Activated CD4-positive, alpha-beta memory T cell treated with anti-CD3 and anti-CD28 coated beads for 36 hours (primary cell): ENCODE data around the gene TH. TPM values are rescaled to one million over a fixed set of nuclear protein-coding genes. Genes with fewer than 3 reads are reported as not detected.

Experiments used
- CTCF ChIA-PET: fragments of 350-600 bp; sonication (Branson Sonifier 250); formaldehyde crosslinking; loops from one replicate; lab custom pipeline; 2021; ENCODE audit warnings: antibody characterized with exemption, inconsistent platforms; lab: Charles Lee
- POLR2A ChIA-PET: fragments of 350-600 bp; sonication (Branson Sonifier 250); formaldehyde crosslinking; loops from one replicate; lab custom pipeline; 2021; ENCODE audit warnings: antibody characterized with exemption; lab: Charles Lee
- DNase-seq: peaks from one replicate; pipeline ENCODE4 v3.0.0-alpha.2; 2020
- H3K27ac Mint-ChIP-seq: one replicate; pipeline ENCODE4 v1.8.0; 2021; ENCODE audit warnings: mixed read lengths
- H3K27me3 Mint-ChIP-seq: one replicate; pipeline ENCODE4 v1.8.0; 2021; ENCODE audit warnings: mixed read lengths
- H3K36me3 Mint-ChIP-seq: one replicate; pipeline ENCODE4 v1.8.0; 2021; ENCODE audit warnings: mixed read lengths
- H3K4me1 Mint-ChIP-seq: one replicate; pipeline ENCODE4 v1.8.0; 2021; ENCODE audit warnings: low read depth, mixed read lengths
- H3K4me3 Mint-ChIP-seq: one replicate; pipeline ENCODE4 v1.8.0; 2021; ENCODE audit warnings: mild to moderate bottlenecking, mixed read lengths
- H3K9me3 Mint-ChIP-seq: one replicate; pipeline ENCODE4 v1.8.0; 2021; ENCODE audit warnings: mixed read lengths
- intact Hi-C: fragments of 100-400 bp; cut with micrococcal nuclease; formaldehyde crosslinking; loops from one replicate; pipeline ENCODE4 v1.15.1; 2023
- total RNA-seq, 2 experiments: library from RNA; stranded (reverse); gene quantifications; one replicate each; pipeline ENCODE4 v1.2.3, GENCODE V29; 2021

The TH gene
- total RNA-seq, 2 experiments from 2014 or later: not detected

DNA sequence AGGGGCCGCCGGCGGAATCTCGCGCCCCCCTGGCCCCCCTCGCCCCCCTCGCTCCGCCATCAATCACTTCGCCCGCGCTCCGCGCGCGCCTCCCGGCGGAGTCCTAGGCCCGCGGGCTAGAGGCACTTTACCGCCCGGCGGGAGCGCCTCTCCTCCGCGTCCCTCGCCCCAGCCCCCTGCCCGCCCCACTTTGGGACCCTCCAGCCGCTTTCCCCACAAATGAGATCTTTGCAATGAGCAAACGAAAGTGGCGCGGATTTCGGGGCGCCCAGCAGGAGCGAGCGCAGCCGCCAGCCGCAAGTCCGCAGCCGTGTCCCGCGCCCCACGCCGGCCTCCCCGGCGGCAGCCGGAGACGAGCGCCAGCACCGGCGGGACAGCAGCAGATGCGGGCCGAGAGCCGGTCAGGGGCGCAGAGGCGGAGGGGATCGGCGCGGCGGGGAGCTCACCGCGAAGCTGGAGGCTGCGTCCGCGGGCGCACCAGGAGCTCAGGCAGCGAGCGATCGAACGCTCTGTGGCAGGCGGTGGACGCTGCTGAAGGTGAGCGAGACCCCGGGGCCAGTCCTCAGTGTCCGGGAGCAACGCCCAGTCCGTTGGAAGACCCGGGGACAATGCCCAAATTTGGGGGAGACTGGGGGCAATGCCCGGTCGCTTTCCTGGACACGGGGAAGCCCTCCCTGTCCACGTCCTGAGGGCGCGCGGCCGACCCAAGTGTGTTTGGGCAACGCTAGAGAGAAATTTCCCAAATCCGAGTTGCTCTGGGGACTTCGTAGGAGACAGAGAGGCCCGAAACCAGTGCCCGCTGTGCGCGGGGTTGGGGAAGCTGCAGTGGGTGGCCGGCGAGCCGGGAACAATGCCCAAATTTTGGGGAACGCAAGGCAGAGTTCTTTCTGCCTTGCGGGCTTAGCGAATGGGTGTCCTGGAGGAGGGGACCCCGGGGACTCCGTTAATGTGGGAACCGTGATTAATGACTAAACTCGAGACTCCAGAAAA is 30.9 kb downstream of the TH start:
- Mint-ChIP-seq H3K36me3 (no peaks in the 10 kb centered on the region), H3K27ac (no peak overlapping the region), H3K4me1 (peaks cover 39% of the 10 kb centered on the region), H3K9me3 (no peaks in the 10 kb centered on the region), H3K4me3 (no peak overlapping the region), H3K27me3 (peaks cover 59% of the 10 kb centered on the region)
- ChIA-PET POLR2A (interaction anchor here (1.4 to 3.8 kb wide), 2 partner anchors 63 to 64 kb away, joined by 5 to 31 read pairs; no protein-coding TSS in a partner anchor), CTCF (interaction anchor here (1.2 to 4.3 kb wide), 4 partner anchors 10 to 259 kb away, joined by 4 to 57 read pairs (median 6); no protein-coding TSS in a partner anchor)
- no peak for DNase-seq
- intact Hi-C loops: loop anchor here (5.0 kb wide), 2 partner anchors 127 to 288 kb away; partner anchors contain the start of gene LSP1

GRCh38 chr11:2139621-2140337 is 31.8 kb downstream of the TH start:
- ChIA-PET CTCF (interaction anchor here (0.6 to 4.3 kb wide), 3 partner anchors 11 to 102 kb away, joined by 3 to 57 read pairs (median 8); no protein-coding TSS in a partner anchor), POLR2A (interaction anchor here (1.4 kb wide), 1 partner anchor 63 kb away, joined by 5 read pairs; no protein-coding TSS in a partner anchor)
- DNase-seq: no peak
- H3K4me1 Mint-ChIP-seq: peaks cover 35% of the 10 kb centered on the region
- no peak overlapping the region for H3K27ac Mint-ChIP-seq
- H3K36me3 Mint-ChIP-seq: no peaks in the 10 kb centered on the region
- intact Hi-C loops: loop anchor here (5.0 kb wide), 2 partner anchors 128 to 287 kb away; partner anchors contain the start of gene LSP1
- H3K9me3 Mint-ChIP-seq: no peaks in the 10 kb centered on the region
- peaks cover 57% of the 10 kb centered on the region for H3K27me3 Mint-ChIP-seq
- H3K4me3 Mint-ChIP-seq: no peak overlapping the region

DNA sequence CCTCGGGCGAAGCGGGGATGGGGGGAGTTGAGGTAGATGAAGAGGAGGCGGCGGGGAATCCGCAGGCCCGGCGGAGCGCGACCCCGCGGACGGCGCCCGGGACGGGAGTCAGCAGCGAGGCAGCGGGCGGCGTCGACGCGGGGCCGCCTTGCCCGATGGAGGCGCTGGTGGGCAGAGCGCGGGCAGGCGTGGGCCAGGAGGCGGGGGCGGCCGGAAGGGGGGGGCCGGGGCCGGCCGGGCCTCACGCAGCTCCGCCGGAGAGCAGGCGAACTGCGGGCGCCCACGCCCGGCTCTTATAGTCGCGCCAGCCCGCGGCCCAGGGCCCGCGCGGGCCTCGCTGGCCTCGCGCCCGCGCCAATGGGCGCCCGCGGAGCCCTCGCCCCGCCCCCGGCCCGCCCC is 32.5 kb downstream of the TH start, which contains the start of gene IGF2:
TSS of gene IGF2 (minus strand) at position 267 of the 399 bp plus-strand sequence. CDS start 3,866 bp downstream, outside the sequence.
- H3K4me1 Mint-ChIP-seq: peaks cover 34% of the 10 kb centered on the region
- H3K9me3 Mint-ChIP-seq: no peaks in the 10 kb centered on the region
- no peaks in the 10 kb centered on the region for H3K36me3 Mint-ChIP-seq
- POLR2A ChIA-PET: no interaction called here
- DNase-seq: no peak
- peak within 1 kb of the TSS; percentile 50 for H3K4me3 Mint-ChIP-seq
- CTCF ChIA-PET: no interaction called here
- H3K27ac Mint-ChIP-seq: no peak within 1 kb of the TSS
- H3K27me3 Mint-ChIP-seq: peaks cover 58% of the 10 kb centered on the region
- intact Hi-C loops: no loop called here

- no peak for DNase-seq
- Mint-ChIP-seq H3K9me3 (no peaks in the 10 kb centered on the region), H3K4me3 (peak overlapping the region; percentile 50), H3K36me3 (no peaks in the 10 kb centered on the region), H3K4me1 (peaks cover 33% of the 10 kb centered on the region), H3K27ac (no peak overlapping the region), H3K27me3 (peaks cover 60% of the 10 kb centered on the region)
- ChIA-PET POLR2A (no interaction called here), CTCF (interaction anchor here (0.6 kb wide), 1 partner anchor 262 kb away, joined by 3 read pairs; no protein-coding TSS in a partner anchor)
- intact Hi-C loops: no loop called here
Observed at GRCh38 chr11:2138431-2139122, 33.0 kb downstream of the TH start.

DNA sequence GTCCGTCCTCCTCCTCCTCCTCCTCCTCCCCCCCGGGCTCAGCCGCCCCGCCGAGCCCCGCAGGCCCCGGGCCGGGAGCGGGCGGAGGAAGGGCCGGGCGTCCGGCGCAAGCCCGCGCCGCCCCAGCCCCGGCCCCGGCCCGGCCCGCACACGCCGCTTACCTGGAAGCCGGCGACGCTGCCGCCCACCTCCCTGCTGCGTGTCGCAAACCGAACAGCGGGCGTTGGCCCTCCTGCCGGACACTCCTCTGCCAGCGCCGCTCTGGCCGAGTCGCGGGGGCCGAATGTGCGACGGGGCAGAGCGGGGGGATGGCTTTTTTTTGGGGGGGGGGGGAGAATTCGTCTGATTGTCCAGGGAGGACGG is 33.6 kb downstream of the TH start:
- intact Hi-C loops: no loop called here
- Mint-ChIP-seq H3K4me3 (no peak overlapping the region), H3K4me1 (peaks cover 27% of the 10 kb centered on the region), H3K27ac (no peak overlapping the region), H3K36me3 (no peaks in the 10 kb centered on the region), H3K9me3 (no peaks in the 10 kb centered on the region), H3K27me3 (peaks cover 64% of the 10 kb centered on the region)
- ChIA-PET POLR2A (no interaction called here), CTCF (interaction anchor here (0.6 kb wide), 1 partner anchor 261 kb away, joined by 3 read pairs; no protein-coding TSS in a partner anchor)
- DNase-seq: no peak

DNA sequence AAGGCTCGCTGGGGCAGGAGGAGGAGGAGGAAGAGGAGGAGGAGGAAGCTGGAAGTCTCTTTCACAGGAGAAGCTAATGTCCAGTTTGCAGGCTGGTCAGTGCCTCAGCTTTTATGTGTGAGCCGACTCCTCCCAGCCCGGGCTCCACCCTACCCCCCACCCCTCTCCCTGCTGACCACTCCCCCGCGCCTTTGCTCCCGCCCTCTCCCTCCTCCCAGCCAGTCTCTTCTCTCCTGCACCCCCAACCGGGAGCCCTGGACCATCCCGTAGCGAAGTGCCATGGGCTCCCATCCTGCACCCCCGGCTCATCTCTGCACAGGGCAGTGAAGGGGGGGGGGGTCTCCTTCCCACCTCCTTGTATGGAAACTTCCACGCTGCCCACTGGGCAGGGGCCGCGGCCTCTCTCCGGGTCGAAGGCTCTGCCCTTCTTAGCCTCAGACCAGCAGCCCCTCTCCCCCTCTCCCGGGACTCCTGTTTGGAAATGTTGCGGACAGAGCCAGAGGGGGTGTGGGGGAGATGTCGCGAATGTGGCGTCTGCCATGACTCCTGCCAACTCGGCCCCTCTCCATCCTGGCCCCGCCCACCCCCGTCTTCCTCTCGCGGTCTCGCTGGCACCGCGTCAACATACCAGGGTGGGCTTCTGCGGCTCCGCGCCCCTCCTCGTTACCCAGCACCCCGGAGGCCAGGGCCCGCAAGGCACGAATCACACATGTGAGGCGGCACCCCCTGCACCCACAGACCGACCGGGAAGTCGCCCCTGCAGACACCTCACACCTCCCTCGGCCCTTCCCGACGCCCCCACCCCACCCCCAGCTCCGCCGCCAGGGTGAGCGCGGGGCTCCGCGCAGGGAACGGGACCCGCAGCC is 34.2 kb downstream of the TH start:
- no peak overlapping the region for H3K27ac Mint-ChIP-seq
- peaks cover 21% of the 10 kb centered on the region for H3K4me1 Mint-ChIP-seq
- ChIA-PET POLR2A (no interaction called here), CTCF (interaction anchor here (0.6 to 1.1 kb wide), 2 partner anchors 101 to 261 kb away, joined by 3 read pairs; no protein-coding TSS in a partner anchor)
- H3K27me3 Mint-ChIP-seq: peaks cover 63% of the 10 kb centered on the region
- no peaks in the 10 kb centered on the region for H3K36me3 Mint-ChIP-seq
- peak overlapping the region; percentile 23 for H3K4me3 Mint-ChIP-seq
- intact Hi-C loops: no loop called here
- H3K9me3 Mint-ChIP-seq: no peaks in the 10 kb centered on the region
- DNase-seq: no peak

DNA sequence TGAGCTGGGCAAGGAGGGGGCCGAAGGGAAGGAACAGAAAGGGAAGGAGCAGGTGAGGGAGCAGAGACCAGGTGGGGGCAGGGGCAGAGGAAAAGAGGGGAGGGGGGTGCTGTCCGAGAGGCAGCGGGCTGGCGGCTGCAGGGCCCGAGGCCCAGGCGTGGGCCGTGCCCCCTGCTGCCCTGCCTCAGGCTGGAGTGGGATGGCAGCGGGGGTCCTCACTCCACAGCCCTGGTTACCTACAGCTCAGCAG is 34.7 kb downstream of the TH start:
- peaks cover 60% of the 10 kb centered on the region for H3K27me3 Mint-ChIP-seq
- CTCF ChIA-PET: interaction anchor here (1.1 kb wide), 1 partner anchor 100 kb away, joined by 3 read pairs; no protein-coding TSS in a partner anchor
- POLR2A ChIA-PET: no interaction called here
- no peaks in the 10 kb centered on the region for H3K9me3 Mint-ChIP-seq
- intact Hi-C loops: no loop called here
- H3K4me1 Mint-ChIP-seq: peaks cover 16% of the 10 kb centered on the region
- H3K4me3 Mint-ChIP-seq: peak overlapping the region; percentile 20
- no peaks in the 10 kb centered on the region for H3K36me3 Mint-ChIP-seq
- no peak for DNase-seq
- H3K27ac Mint-ChIP-seq: no peak overlapping the region

DNA sequence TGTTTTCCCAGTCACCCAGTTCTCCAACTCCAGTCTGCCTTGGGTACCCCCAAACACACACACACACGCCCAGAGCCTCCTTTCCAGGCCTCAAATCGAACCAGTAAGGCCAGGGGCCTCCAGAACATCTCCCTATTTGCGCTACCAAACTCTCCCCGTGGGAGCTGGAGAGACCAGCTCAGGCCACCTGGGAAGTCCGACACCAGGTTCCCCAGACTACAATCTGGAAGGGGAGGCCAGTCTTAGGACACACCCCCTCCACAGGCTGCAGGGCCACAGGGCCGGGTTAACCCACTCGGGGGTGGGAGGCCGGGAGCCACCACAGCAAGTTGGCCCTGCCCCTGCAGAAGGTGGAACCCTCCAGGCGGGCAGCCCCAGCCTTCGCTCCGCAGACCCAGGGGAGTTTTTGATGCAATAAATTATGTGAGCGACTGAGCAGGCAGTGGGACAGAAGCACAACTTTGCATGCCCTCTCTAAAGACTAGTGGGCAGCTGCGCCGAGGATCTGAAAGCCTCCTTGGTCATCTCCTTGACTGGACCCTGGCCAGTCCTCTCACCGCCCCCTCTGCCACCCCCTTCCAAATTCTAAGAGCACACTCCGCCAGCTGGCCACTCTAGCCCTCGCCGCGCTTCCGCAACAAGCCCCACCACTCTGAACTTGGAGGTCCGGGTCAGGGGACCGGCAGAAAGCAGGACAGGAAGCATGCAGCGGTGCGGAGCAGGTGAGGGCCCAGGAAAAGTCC is 35.2 kb downstream of the TH start:
- Mint-ChIP-seq H3K36me3 (no peaks in the 10 kb centered on the region), H3K9me3 (no peaks in the 10 kb centered on the region), H3K27ac (no peak overlapping the region), H3K4me1 (peaks cover 13% of the 10 kb centered on the region), H3K27me3 (peaks cover 63% of the 10 kb centered on the region), H3K4me3 (no peak overlapping the region)
- DNase-seq: no peak
- intact Hi-C loops: no loop called here
- POLR2A ChIA-PET: no interaction called here
- CTCF ChIA-PET: interaction anchor here (1.1 kb wide), 1 partner anchor 100 kb away, joined by 3 read pairs; no protein-coding TSS in a partner anchor

- DNase-seq: no peak
- Mint-ChIP-seq H3K27ac (no peak overlapping the region), H3K4me1 (peaks cover 9% of the 10 kb centered on the region), H3K27me3 (peaks cover 61% of the 10 kb centered on the region), H3K4me3 (no peak overlapping the region), H3K36me3 (no peaks in the 10 kb centered on the region), H3K9me3 (no peaks in the 10 kb centered on the region)
- ChIA-PET POLR2A (no interaction called here), CTCF (interaction anchor here (1.1 kb wide), 1 partner anchor 99 kb away, joined by 3 read pairs; no protein-coding TSS in a partner anchor)
- intact Hi-C loops: no loop called here
Observed at GRCh38 chr11:2135648-2136201, 35.9 kb downstream of the TH start.

- ChIA-PET CTCF (no interaction called here), POLR2A (no interaction called here)
- H3K36me3 Mint-ChIP-seq: no peaks in the 10 kb centered on the region
- H3K27ac Mint-ChIP-seq: no peak overlapping the region
- DNase-seq: no peak
- intact Hi-C loops: no loop called here
- peaks cover 59% of the 10 kb centered on the region for H3K27me3 Mint-ChIP-seq
- no peaks in the 10 kb centered on the region for H3K9me3 Mint-ChIP-seq
- H3K4me3 Mint-ChIP-seq: no peak overlapping the region
- peaks cover 8% of the 10 kb centered on the region for H3K4me1 Mint-ChIP-seq
Observed at GRCh38 chr11:2135018-2135569, 36.5 kb downstream of the TH start.
